H1 (cell line): Measurements from ENCODE around the gene PHTF1. TPM values are rescaled to one million over a fixed set of nuclear protein-coding genes. Genes with fewer than 3 reads are reported as not detected.

Experiments used
- CTCF ChIA-PET: fragments of 300-600 bp; sonication (Branson Sonifier 250); formaldehyde crosslinking; loops from one replicate; lab custom pipeline; 2021; ENCODE audit not compliant: partially characterized antibody; lab: Charles Lee
- POLR2A ChIA-PET: fragments of 300-600 bp; sonication (Branson Sonifier 250); formaldehyde crosslinking; loops from one replicate; lab custom pipeline; 2021; ENCODE audit warnings: inconsistent platforms; ENCODE audit not compliant: partially characterized antibody; lab: Charles Lee
- DNase-seq, 2 experiments: peaks; one replicate each; pipeline versions ENCODE4 v3.0.0 to v3.0.0-alpha.2; 2010 to 2022; ENCODE audit warnings: low spot score in 2 of 2, low read depth in 1 of 2, mixed read lengths in 1 of 2
- FAIRE-seq: peaks from 2 replicates; lab custom pipeline; 2011; peaks lifted over from hg19 to GRCh38; lab: Jason Lieb, UNC
- H2AFZ ChIP-seq: 2 replicates; pipeline ENCODE4 v1.8.1; 2012; ENCODE audit warnings: low read length, inconsistent platforms
- H2AK5ac ChIP-seq: 2 replicates; pipeline ENCODE4 v1.6.1; 2013; ENCODE audit warnings: low read depth, low read length
- H2BK120ac ChIP-seq: replicated peaks from 2 replicates; pipeline ENCODE3; 2013; ENCODE audit warnings: low read depth, low read length, inconsistent platforms
- H2BK12ac ChIP-seq: 2 replicates; pipeline ENCODE4 v1.6.1; 2013; ENCODE audit warnings: low read depth, low read length
- H2BK15ac ChIP-seq: 2 replicates; pipeline ENCODE4 v1.6.1; 2013; ENCODE audit warnings: low read length
- H2BK20ac ChIP-seq: 2 replicates; pipeline ENCODE4 v1.6.1; 2013; ENCODE audit warnings: low read length
- H2BK5ac ChIP-seq: 2 replicates; pipeline ENCODE4 v1.6.1; 2013; ENCODE audit warnings: low read depth, low read length
- H3K14ac ChIP-seq: 2 replicates; pipeline ENCODE4 v1.6.1; 2013; ENCODE audit warnings: inconsistent platforms; ENCODE audit not compliant: insufficient read length
- H3K18ac ChIP-seq: 2 replicates; pipeline ENCODE4 v1.6.1; 2013; ENCODE audit warnings: low read length; ENCODE audit errors: extremely low read depth
- H3K23ac ChIP-seq: 2 replicates; pipeline ENCODE4 v1.6.1; 2013; ENCODE audit warnings: inconsistent platforms; ENCODE audit not compliant: insufficient read length
- H3K23me2 ChIP-seq: 2 replicates; pipeline ENCODE4 v1.6.1; 2013; ENCODE audit warnings: low read depth, low read length
- H3K27ac ChIP-seq: 2 replicates; pipeline ENCODE4 v1.6.1; 2011; ENCODE audit warnings: low read depth, low read length, inconsistent platforms
- H3K27me3 ChIP-seq, 4 experiments: replicated peaks in 1 of 4; 1 replicate in 1 of 4; 2 replicates in 3 of 4; pipeline versions ENCODE4 v1.6.1 to v1.8.1; 2011 to 2013; ENCODE audit warnings: low read length in 3 of 4, mild to moderate bottlenecking in 3 of 4, inconsistent platforms in 2 of 4, mixed read lengths in 2 of 4, moderate library complexity in 1 of 4; ENCODE audit not compliant: control insufficient read depth in 3 of 4, insufficient read depth in 3 of 4; ENCODE audit errors: extremely low read depth in 1 of 4
- H3K36me3 ChIP-seq, 4 experiments: 2 replicates each; pipeline versions ENCODE4 v1.6.1 to v1.8.1; 2011 to 2013; ENCODE audit warnings: mild to moderate bottlenecking in 4 of 4, low read length in 3 of 4, moderate library complexity in 2 of 4, control low read depth in 1 of 4, inconsistent platforms in 1 of 4; ENCODE audit not compliant: insufficient read depth in 4 of 4, control insufficient read depth in 2 of 4
- H3K4ac ChIP-seq: replicated peaks from 2 replicates; pipeline ENCODE3; 2013; ENCODE audit warnings: low read length, low read depth, mixed read lengths, inconsistent platforms; ENCODE audit not compliant: insufficient read length
- H3K4me1 ChIP-seq, 4 experiments: replicated peaks in 1 of 4; 1 replicate in 1 of 4; 2 replicates in 3 of 4; pipeline versions ENCODE4 v1.6.1 to v1.8.1; 2011 to 2013; ENCODE audit warnings: low read length in 3 of 4, inconsistent platforms in 2 of 4, mixed read lengths in 1 of 4; ENCODE audit not compliant: insufficient read depth in 4 of 4, control insufficient read depth in 3 of 4
- H3K4me2 ChIP-seq, 2 experiments: 2 replicates each; pipeline versions ENCODE4 v1.6.1 to v1.8.1; 2011 to 2013; ENCODE audit warnings: low read depth in 2 of 2, low read length in 2 of 2, control low read depth in 1 of 2, inconsistent platforms in 1 of 2, mild to moderate bottlenecking in 1 of 2; ENCODE audit not compliant: insufficient read depth in 1 of 2
- H3K4me3 ChIP-seq, 4 experiments: fragments of 200-600, 300-600 bp in 1 of 4; sonication (generic), shearing (Covaris generic), sonication (Bioruptor Twin) in 1 of 4; 2 replicates each; pipeline versions ENCODE4 v1.5.1 to v1.8.1; 2011 to 2016; ENCODE audit warnings: low read length in 4 of 4, low read depth in 3 of 4, control low read depth in 2 of 4, inconsistent platforms in 2 of 4, mild to moderate bottlenecking in 2 of 4, mixed read lengths in 1 of 4, moderate library complexity in 1 of 4; ENCODE audit not compliant: insufficient read depth in 2 of 4; ENCODE audit errors: extremely low read depth in 1 of 4
- H3K56ac ChIP-seq: replicated peaks from 2 replicates; pipeline ENCODE3; 2013; ENCODE audit warnings: low read depth, mild to moderate bottlenecking, mixed read lengths, low read length, inconsistent platforms; ENCODE audit not compliant: insufficient read length
- H3K79me1 ChIP-seq: 2 replicates; pipeline ENCODE4 v1.6.1; 2013; ENCODE audit warnings: low read depth, low read length, control low read depth
- H3K79me2 ChIP-seq, 2 experiments: 2 replicates each; pipeline versions ENCODE4 v1.6.1 to v1.8.1; 2012 to 2013; ENCODE audit warnings: low read length in 2 of 2, mild to moderate bottlenecking in 2 of 2, inconsistent platforms in 1 of 2; ENCODE audit not compliant: insufficient read depth in 2 of 2, control insufficient read depth in 1 of 2
- H3K9ac ChIP-seq, 4 experiments: replicated peaks in 1 of 4; 1 replicate in 1 of 4; 2 replicates in 3 of 4; pipeline versions ENCODE4 v1.6.1 to v1.8.1; 2011 to 2013; ENCODE audit warnings: low read depth in 3 of 4, low read length in 3 of 4, control low read depth in 2 of 4, mild to moderate bottlenecking in 2 of 4, moderate library complexity in 2 of 4, inconsistent platforms in 1 of 4; ENCODE audit errors: extremely low read depth in 1 of 4
- H3K9me3 ChIP-seq, 2 experiments: 2 replicates each; pipeline versions ENCODE4 v1.6.1 to v1.8.1; 2012 to 2013; ENCODE audit warnings: mild to moderate bottlenecking in 2 of 2, moderate library complexity in 2 of 2, control low read depth in 1 of 2, inconsistent platforms in 1 of 2, low read depth in 1 of 2, low read length in 1 of 2, mixed read lengths in 1 of 2; ENCODE audit not compliant: insufficient read depth in 2 of 2
- H4K20me1 ChIP-seq, 2 experiments: replicated peaks in 1 of 2; 2 replicates each; pipeline versions ENCODE3 to v1.8.1; 2011 to 2013; ENCODE audit warnings: inconsistent platforms in 2 of 2, low read length in 2 of 2, mild to moderate bottlenecking in 1 of 2; ENCODE audit not compliant: insufficient read depth in 2 of 2, control insufficient read depth in 1 of 2
- H4K5ac ChIP-seq: 2 replicates; pipeline ENCODE4 v1.6.1; 2013; ENCODE audit warnings: low read length, low read depth, mixed read lengths, inconsistent platforms; ENCODE audit not compliant: insufficient read length
- H4K8ac ChIP-seq: 2 replicates; pipeline ENCODE4 v1.8.0; 2013; ENCODE audit warnings: mild to moderate bottlenecking, moderate library complexity, low read length, inconsistent platforms; ENCODE audit not compliant: insufficient read depth; ENCODE audit errors: extremely low read depth
- H4K91ac ChIP-seq: replicated peaks from 2 replicates; pipeline ENCODE3; 2013; ENCODE audit warnings: low read length, mixed read lengths, inconsistent platforms; ENCODE audit not compliant: insufficient read length
- EP300 ChIP-seq, 2 experiments: IDR thresholded peaks; 1 replicate in 1 of 2; 2 replicates in 1 of 2; pipeline ENCODE4 v1.6.1; 2011 to 2012; ENCODE audit warnings: low read depth in 2 of 2, low read length in 2 of 2, mild to moderate bottlenecking in 2 of 2, borderline replicate concordance in 1 of 2, inconsistent platforms in 1 of 2, moderate library complexity in 1 of 2
- SAP30 ChIP-seq: fragments of 300-600 bp; sonication (generic); IDR thresholded peaks from 2 replicates; pipeline ENCODE4 v1.7.1; 2012; ENCODE audit warnings: low read length, moderate library complexity, mild to moderate bottlenecking, inconsistent platforms; ENCODE audit not compliant: insufficient read depth, insufficient replicate concordance
- SIRT6 ChIP-seq: IDR thresholded peaks from one replicate; pipeline ENCODE4 v1.7.1; 2012; ENCODE audit warnings: low read length, inconsistent platforms
- WGBS, 2 experiments: shearing (Covaris generic) in 1 of 2; methylation state at CpG; one replicate each; pipeline versions ENCODE4 v1.1.6 to v1.1.7; 2013 to 2015; ENCODE audit warnings: low lambda C conversion rate in 2 of 2, mixed read lengths in 2 of 2, inconsistent platforms in 1 of 2, low coverage in 1 of 2, missing lambda C conversion rate in 1 of 2; ENCODE audit not compliant: insufficient replicate concordance in 2 of 2, insufficient coverage in 1 of 2, insufficient read length in 1 of 2; ENCODE audit errors: extremely low coverage in 1 of 2, missing lambda C conversion rate in 1 of 2; 5-methylcytosine and 5-hydroxymethylcytosine counted together
- polyA plus RNA-seq, 7 experiments: library from polyadenylated mRNA; depleted of rRNA in 3 of 7; stranded (reverse) in 5 of 7; unstranded in 2 of 7; fragments of >200 nt in 5 of 7; fragments of 200-250 nt in 2 of 7; gene quantifications; 1 replicate in 5 of 7; 2 replicates in 1 of 7; 4 replicates in 1 of 7; pipeline versions ENCODE4 v1.2.1 to v1.2.3, GENCODE V29; 2011 to 2013; ENCODE audit warnings: missing spikeins in 2 of 7, mixed read lengths in 2 of 7
- total RNA-seq: library from RNA; stranded (reverse); fragmentation: NEBNext Ultra II Directional; extraction: Animal tissue kit (Norgen Biotek cat#: 25700); gene quantifications from 2 replicates; pipeline ENCODE4 v1.2.1, GENCODE V29; 2021

The PHTF1 gene
- total and polyA plus RNA-seq, 2 of the 8 experiments (the other 6 are each of a cell fraction or from before 2014, with no cell fraction given), result 9.1 to 26.9 TPM

GRCh38 chr1:113657556-113658063 is 101.7 kb downstream of the PHTF1 start:
- 96% methylated on average over 3 of the region's 3 CpGs; no CpG with 5 or more reads in 1 of the 2 experiments for WGBS, 2 experiments
- CTCF ChIA-PET, result interaction anchor here (1.4 kb wide), 1 partner anchor 518 kb away, joined by 3 read pairs; no protein-coding TSS in a partner anchor
- POLR2A ChIA-PET, result no interaction called here

More at GRCh38 chr1:113657556-113658063, 101.7 kb downstream of the PHTF1 start:
- no peak overlapping the region for H3K23ac ChIP-seq
- no peak overlapping the region for H2BK120ac ChIP-seq
- H2AK5ac ChIP-seq, result no peak overlapping the region
- TF ChIP-seq EP300 (IDR thresholded peaks at IDR 0.05; ENCODE audit: borderline replicate concordance in 1 of 2, low read depth in 2 of 2, low read length in 2 of 2) (no peak), SIRT6 (no peak), SAP30 (no peak)
- no peak overlapping the region for H3K9ac ChIP-seq
- no peaks in the 10 kb centered on the region for H3K27me3 ChIP-seq
- H3K4me3 ChIP-seq, result no peak overlapping the region
- no peak overlapping the region for H3K4ac ChIP-seq
- no peak overlapping the region for H2BK20ac ChIP-seq
- H3K14ac ChIP-seq, result no peak overlapping the region
- no peaks in the 10 kb centered on the region for H3K23me2 ChIP-seq
- H3K79me2 ChIP-seq, result no peaks in the 10 kb centered on the region
- H2AFZ ChIP-seq, result no peak overlapping the region
- H4K8ac ChIP-seq, result no peak overlapping the region
- FAIRE-seq (no peak), DNase-seq (no peak)
- no peak overlapping the region for H3K18ac ChIP-seq
- H2BK15ac ChIP-seq, result no peak overlapping the region
- no peak overlapping the region for H3K4me2 ChIP-seq
- no peak overlapping the region for H3K56ac ChIP-seq
- no peaks in the 10 kb centered on the region for H3K9me3 ChIP-seq
- H4K5ac ChIP-seq, result no peak overlapping the region
- H3K36me3 ChIP-seq, result no peaks in the 10 kb centered on the region
- H2BK5ac ChIP-seq, result no peak overlapping the region
- H3K4me1 ChIP-seq, result no peaks in the 10 kb centered on the region
- H4K20me1 ChIP-seq, result no peaks in the 10 kb centered on the region
- no peak overlapping the region for H3K27ac ChIP-seq
- H4K91ac ChIP-seq, result no peak overlapping the region
- H3K79me1 ChIP-seq, result no peaks in the 10 kb centered on the region
- no peak overlapping the region for H2BK12ac ChIP-seq
